HCT116 (cell line): ENCODE measurements around the gene MBL2. TPM values are rescaled to one million over a fixed set of nuclear protein-coding genes. Genes with fewer than 3 reads are reported as not detected.

Experiments
- ATAC-seq: fragments of 200-7000 bp; cut with Tn5 transposase; 2 replicates; pipeline ENCODE4 v1.9.1; 2020; ENCODE audit warnings: mild to moderate bottlenecking, moderate library complexity
- BruUV-seq: library from RNA; stranded (reverse); fragments of 400-500 nt; replicated peaks from 2 replicates; lab custom pipeline; 2021; lab: Mats Ljungman, UMichigan
- CTCF ChIA-PET: fragments of 300-600 bp; sonication (Branson Sonifier 250); formaldehyde crosslinking; loops from one replicate; lab custom pipeline; 2021; ENCODE audit warnings: antibody characterized with exemption; lab: Charles Lee
- POLR2A ChIA-PET: fragments of 300-600, 350-600 bp; sonication (Branson Sonifier 250); formaldehyde crosslinking; loops from one replicate; lab custom pipeline; 2021; ENCODE audit warnings: antibody characterized with exemption; lab: Charles Lee
- RAD21 ChIA-PET, 2 experiments: fragments of 300-600 bp; sonication (Branson Sonifier 250); formaldehyde crosslinking; loops; one replicate each; lab custom pipeline; 2023; ENCODE audit warnings: low total read pairs in 2 of 2; ENCODE audit not compliant: uncharacterized antibody in 2 of 2, unreplicated experiment in 2 of 2, low non-redundant PET in 1 of 2; lab: Charles Lee
- DNase-seq: peaks from one replicate; pipeline ENCODE4 v3.0.0-alpha.2; 2010; ENCODE audit warnings: low read depth, low spot score
- H2AFZ ChIP-seq: fragments of 200-600 bp; shearing (Covaris generic), sonication (generic); 2 replicates; pipeline ENCODE4 v1.6.1; 2017; ENCODE audit warnings: low read depth, mixed run types, mixed read lengths, antibody characterized with exemption, low read length; ENCODE audit not compliant: poor library complexity, severe bottlenecking
- H3K27ac ChIP-seq: 2 replicates; pipeline ENCODE4 v1.5.1; 2012; ENCODE audit warnings: low read depth, low read length
- H3K27me3 ChIP-seq: fragments of 200-600 bp; sonication (generic); 2 replicates; pipeline ENCODE4 v1.6.1; 2016; ENCODE audit warnings: mixed run types, low read length, mixed read lengths; ENCODE audit not compliant: insufficient read depth
- H3K36me3 ChIP-seq, 2 experiments: fragments of 200-500 bp in 1 of 2; fragments of 200-600 bp in 1 of 2; sonication (Bioruptor generic) in 1 of 2; sonication (generic) in 1 of 2; 2 replicates each; pipeline versions ENCODE4 v1.5.1 to v1.6.1; 2014 to 2016; ENCODE audit warnings: low read length in 2 of 2, inconsistent platforms in 1 of 2, mixed read lengths in 1 of 2, mixed run types in 1 of 2; ENCODE audit not compliant: insufficient read depth in 2 of 2, control insufficient read depth in 1 of 2
- H3K4me1 ChIP-seq, 2 experiments: fragments of 200-600 bp in 1 of 2; sonication (generic) in 1 of 2; 2 replicates each; pipeline versions ENCODE4 v1.5.1 to v1.6.1; 2012 to 2017; ENCODE audit warnings: low read length in 2 of 2, inconsistent platforms in 1 of 2, mild to moderate bottlenecking in 1 of 2, mixed read lengths in 1 of 2, mixed run types in 1 of 2, moderate library complexity in 1 of 2; ENCODE audit not compliant: insufficient read depth in 2 of 2, control insufficient read depth in 1 of 2
- H3K4me2 ChIP-seq: fragments of 200-600 bp; sonication (generic); 2 replicates; pipeline ENCODE4 v1.6.1; 2017; ENCODE audit warnings: mixed run types, low read length, mixed read lengths
- H3K4me3 ChIP-seq, 2 experiments: fragments of 200-600 bp in 1 of 2; sonication (generic) in 1 of 2; replicated peaks in 1 of 2; 2 replicates each; pipeline ENCODE4 v1.5.1; 2011 to 2016; ENCODE audit warnings: low read length in 2 of 2, control low read depth in 1 of 2, low read depth in 1 of 2, mild to moderate bottlenecking in 1 of 2, mixed read lengths in 1 of 2, mixed run types in 1 of 2
- H3K79me2 ChIP-seq: fragments of 200-600 bp; sonication (generic); 2 replicates; pipeline ENCODE4 v1.6.1; 2017; ENCODE audit warnings: mild to moderate bottlenecking, mixed run types, low read length, moderate library complexity, mixed read lengths; ENCODE audit not compliant: insufficient read depth
- H3K9ac ChIP-seq: fragments of 200-600 bp; sonication (generic); 2 replicates; pipeline ENCODE4 v1.6.1; 2016; ENCODE audit warnings: low read length, mixed read lengths
- H3K9me2 ChIP-seq: fragments of 200-600 bp; sonication (generic), shearing (Covaris generic); 2 replicates; pipeline ENCODE4 v1.6.1; 2017; ENCODE audit warnings: mixed run types, mild to moderate bottlenecking, moderate library complexity; ENCODE audit not compliant: insufficient read depth
- H3K9me3 ChIP-seq, 2 experiments: fragments of 200-500 bp in 1 of 2; fragments of 200-600 bp in 1 of 2; sonication (Bioruptor generic) in 1 of 2; sonication (generic) in 1 of 2; 2 replicates each; pipeline ENCODE4 v1.6.1; 2014 to 2017; ENCODE audit warnings: low read length in 2 of 2, mixed read lengths in 2 of 2, inconsistent platforms in 1 of 2, low read depth in 1 of 2, mild to moderate bottlenecking in 1 of 2, mixed run types in 1 of 2, moderate library complexity in 1 of 2; ENCODE audit not compliant: control insufficient read depth in 1 of 2, insufficient read depth in 1 of 2
- H4K20me1 ChIP-seq: fragments of 200-600 bp; sonication (generic), shearing (Covaris generic); 2 replicates; pipeline ENCODE4 v1.6.1; 2017; ENCODE audit warnings: mixed run types, mild to moderate bottlenecking, moderate library complexity; ENCODE audit not compliant: insufficient read depth
- EGR1 ChIP-seq: IDR thresholded peaks from 2 replicates; pipeline ENCODE4 v1.6.1; 2012; ENCODE audit warnings: low read depth
- ELF1 ChIP-seq: IDR thresholded peaks from 2 replicates; pipeline ENCODE4 v1.6.1; 2012; ENCODE audit warnings: low read depth, borderline replicate concordance
- EZH2 ChIP-seq: fragments of 200-600 bp; sonication (generic); IDR thresholded peaks from 2 replicates; pipeline ENCODE4 v1.6.1; 2017; ENCODE audit warnings: antibody characterized with exemption, mixed run types
- EZH2phosphoT487 ChIP-seq: fragments of 200-600 bp; IDR thresholded peaks from 2 replicates; pipeline ENCODE4 v1.6.1; 2018; ENCODE audit warnings: antibody characterized with exemption, borderline replicate concordance
- FOSL1 ChIP-seq: IDR thresholded peaks from 2 replicates; pipeline ENCODE4 v1.6.1; 2012; ENCODE audit warnings: low read depth
- POLR2AphosphoS5 ChIP-seq: IDR thresholded peaks from 2 replicates; pipeline ENCODE4 v1.6.1; 2011; ENCODE audit warnings: mild to moderate bottlenecking, low read depth, low read length, moderate library complexity
- SIN3A ChIP-seq: IDR thresholded peaks from 2 replicates; pipeline ENCODE4 v1.6.1; 2012; ENCODE audit warnings: low read depth
- SP1 ChIP-seq: IDR thresholded peaks from 2 replicates; pipeline ENCODE4 v1.6.1; 2012; ENCODE audit warnings: low read depth
- TCF7L2 ChIP-seq: IDR thresholded peaks from 2 replicates; pipeline ENCODE4 v1.7.0; 2011; ENCODE audit warnings: borderline replicate concordance, inconsistent platforms; ENCODE audit not compliant: insufficient read depth, insufficient read length; ENCODE audit errors: extremely low read depth
- ZFX ChIP-seq: fragments of 450-650 bp; IDR thresholded peaks from 2 replicates; pipeline ENCODE4 v1.6.1; 2017
- intact Hi-C: fragments of 100-400 bp; cut with micrococcal nuclease; formaldehyde crosslinking; loops from 2 replicates; pipeline ENCODE4 v1.10.0; 2022
- total RNA-seq: library from RNA; stranded (reverse); gene quantifications from one replicate; pipeline ENCODE4 v1.2.1, GENCODE V29; 2021; ENCODE audit not compliant: unreplicated experiment
- TF ChIP-seq, protein P1 (sequence below): IDR thresholded peaks from 2 replicates; pipeline ENCODE4 v1.6.1; 2012
- TF ChIP-seq, protein P2 (sequence below), 3 experiments: fragments of 200-600 bp in 1 of 3; sonication (generic) in 1 of 3; IDR thresholded peaks in 2 of 3; conservative IDR thresholded peaks in 1 of 3; 2 replicates each; pipeline ENCODE4 v1.5.1; 2012 to 2017; ENCODE audit warnings: low read depth in 2 of 3, low read length in 2 of 3, antibody characterized with exemption in 1 of 3, borderline replicate concordance in 1 of 3, control low read depth in 1 of 3, mild to moderate bottlenecking in 1 of 3, mixed read lengths in 1 of 3, mixed run types in 1 of 3, moderate library complexity in 1 of 3; ENCODE audit not compliant: insufficient read depth in 1 of 3
- TF ChIP-seq, protein P3 (sequence below): IDR thresholded peaks from 2 replicates; pipeline ENCODE4 v1.6.1; 2012
- TF ChIP-seq, protein P4 (sequence below): IDR thresholded peaks from 2 replicates; pipeline ENCODE4 v1.6.1; 2011; ENCODE audit warnings: mild to moderate bottlenecking, low read length, moderate library complexity; ENCODE audit not compliant: insufficient replicate concordance; ENCODE audit errors: extremely low read depth

MBL2 gene
- total RNA-seq, 1 experiment from 2014 or later = not detected

DNA sequence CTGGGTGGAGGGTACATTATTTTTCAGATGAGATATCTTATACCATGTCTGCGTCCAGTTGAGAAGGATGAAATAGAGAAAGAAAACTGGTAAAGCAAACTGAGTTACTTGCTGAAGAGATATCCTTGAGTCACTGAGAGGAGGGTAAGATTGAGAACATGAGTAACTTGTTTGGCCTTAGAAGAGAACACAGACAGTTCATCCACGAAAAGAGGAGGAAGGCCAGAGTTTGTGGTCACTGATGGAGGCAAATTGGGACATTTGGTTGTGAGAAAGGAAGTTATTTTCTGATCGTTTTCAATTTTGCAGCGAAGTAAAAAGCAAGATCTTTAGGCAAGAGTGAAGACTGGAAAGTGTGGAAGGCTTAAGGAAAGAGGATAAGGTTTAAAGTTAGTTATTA, 15.6 kb downstream of the MBL2 start:
- Histone ChIP-seq H4K20me1 (no peaks in the 10 kb centered on the region), H3K9me3 (no peaks in the 10 kb centered on the region), H3K79me2 (no peaks in the 10 kb centered on the region), H3K9me2 (no peaks in the 10 kb centered on the region), H3K4me2 (no peak overlapping the region), H3K27me3 (no peaks in the 10 kb centered on the region; the same call in 1 of the 2 replicates), H3K36me3 (no peaks in the 10 kb centered on the region), H3K4me1 (no peaks in the 10 kb centered on the region), H3K27ac (no peak overlapping the region), H3K4me3 (no peak overlapping the region), H2AFZ (no peak overlapping the region), H3K9ac (no peak overlapping the region)
- ChIA-PET CTCF (no interaction called here), POLR2A (no interaction called here), RAD21 (no interaction called here)
- DNase-seq (no peak), ATAC-seq (no peak)
- intact Hi-C loops = no loop called here
- no TSS peak for BruUV-seq
- TF ChIP-seq ZFX = no peak
- TF ChIP-seq, protein P1, sequence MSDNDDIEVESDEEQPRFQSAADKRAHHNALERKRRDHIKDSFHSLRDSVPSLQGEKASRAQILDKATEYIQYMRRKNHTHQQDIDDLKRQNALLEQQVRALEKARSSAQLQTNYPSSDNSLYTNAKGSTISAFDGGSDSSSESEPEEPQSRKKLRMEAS = no peak

DNA sequence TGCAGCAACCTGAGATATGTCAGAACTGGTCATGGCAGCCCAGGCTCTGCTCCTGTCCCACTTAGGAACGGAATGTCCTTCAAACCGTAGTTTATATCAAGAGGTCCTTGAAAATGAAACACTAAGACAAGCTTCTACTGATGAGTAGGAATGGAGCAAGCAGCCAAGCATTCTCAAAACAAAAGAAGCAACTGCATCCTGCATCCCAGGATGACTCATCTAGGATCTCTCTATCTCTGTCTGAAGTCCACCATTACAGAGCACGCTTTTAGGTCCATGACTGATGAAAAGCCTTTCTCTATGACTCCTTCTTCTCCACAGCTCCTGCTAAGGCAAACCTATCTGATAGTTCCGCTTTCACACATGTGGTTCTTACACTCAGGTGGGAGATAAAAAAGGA, 16.3 kb downstream of the MBL2 start:
- no peak overlapping the region for H3K9ac ChIP-seq
- DNase-seq (no peak), ATAC-seq (no peak)
- H4K20me1 ChIP-seq = no peaks in the 10 kb centered on the region
- H3K27ac ChIP-seq = no peak overlapping the region
- intact Hi-C loops = no loop called here
- no peak overlapping the region for H3K4me3 ChIP-seq
- ChIA-PET RAD21 (no interaction called here), CTCF (no interaction called here), POLR2A (no interaction called here)
- BruUV-seq = no TSS peak
- no peaks in the 10 kb centered on the region for H3K9me2 ChIP-seq
- H3K9me3 ChIP-seq = no peaks in the 10 kb centered on the region
- no peak overlapping the region for H2AFZ ChIP-seq
- H3K79me2 ChIP-seq = no peaks in the 10 kb centered on the region
- H3K4me1 ChIP-seq = no peaks in the 10 kb centered on the region
- no peaks in the 10 kb centered on the region for H3K36me3 ChIP-seq
- H3K4me2 ChIP-seq = no peak overlapping the region
- no peaks in the 10 kb centered on the region; the same call in 1 of the 2 replicates for H3K27me3 ChIP-seq
- TF ChIP-seq SIN3A (no peak), TCF7L2 (no peak), SP1 (no peak), EZH2phosphoT487 (no peak), FOSL1 (no peak), POLR2AphosphoS5 (no peak), EGR1 (no peak), ELF1 (no peak), EZH2 (no peak)
- TF ChIP-seq, protein P2, sequence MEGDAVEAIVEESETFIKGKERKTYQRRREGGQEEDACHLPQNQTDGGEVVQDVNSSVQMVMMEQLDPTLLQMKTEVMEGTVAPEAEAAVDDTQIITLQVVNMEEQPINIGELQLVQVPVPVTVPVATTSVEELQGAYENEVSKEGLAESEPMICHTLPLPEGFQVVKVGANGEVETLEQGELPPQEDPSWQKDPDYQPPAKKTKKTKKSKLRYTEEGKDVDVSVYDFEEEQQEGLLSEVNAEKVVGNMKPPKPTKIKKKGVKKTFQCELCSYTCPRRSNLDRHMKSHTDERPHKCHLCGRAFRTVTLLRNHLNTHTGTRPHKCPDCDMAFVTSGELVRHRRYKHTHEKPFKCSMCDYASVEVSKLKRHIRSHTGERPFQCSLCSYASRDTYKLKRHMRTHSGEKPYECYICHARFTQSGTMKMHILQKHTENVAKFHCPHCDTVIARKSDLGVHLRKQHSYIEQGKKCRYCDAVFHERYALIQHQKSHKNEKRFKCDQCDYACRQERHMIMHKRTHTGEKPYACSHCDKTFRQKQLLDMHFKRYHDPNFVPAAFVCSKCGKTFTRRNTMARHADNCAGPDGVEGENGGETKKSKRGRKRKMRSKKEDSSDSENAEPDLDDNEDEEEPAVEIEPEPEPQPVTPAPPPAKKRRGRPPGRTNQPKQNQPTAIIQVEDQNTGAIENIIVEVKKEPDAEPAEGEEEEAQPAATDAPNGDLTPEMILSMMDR (IDR thresholded peaks at IDR 0.05 in 2 of 3, conservative IDR thresholded peaks at IDR 0.05 in 1 of 3; ENCODE audit: borderline replicate concordance in 1 of 3, insufficient read depth in 1 of 3, low read depth in 2 of 3, low read length in 2 of 3) = no peak
- TF ChIP-seq, protein P1 = no peak
- TF ChIP-seq, protein P3, sequence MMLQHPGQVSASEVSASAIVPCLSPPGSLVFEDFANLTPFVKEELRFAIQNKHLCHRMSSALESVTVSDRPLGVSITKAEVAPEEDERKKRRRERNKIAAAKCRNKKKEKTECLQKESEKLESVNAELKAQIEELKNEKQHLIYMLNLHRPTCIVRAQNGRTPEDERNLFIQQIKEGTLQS = no peak
- TF ChIP-seq, protein P4, sequence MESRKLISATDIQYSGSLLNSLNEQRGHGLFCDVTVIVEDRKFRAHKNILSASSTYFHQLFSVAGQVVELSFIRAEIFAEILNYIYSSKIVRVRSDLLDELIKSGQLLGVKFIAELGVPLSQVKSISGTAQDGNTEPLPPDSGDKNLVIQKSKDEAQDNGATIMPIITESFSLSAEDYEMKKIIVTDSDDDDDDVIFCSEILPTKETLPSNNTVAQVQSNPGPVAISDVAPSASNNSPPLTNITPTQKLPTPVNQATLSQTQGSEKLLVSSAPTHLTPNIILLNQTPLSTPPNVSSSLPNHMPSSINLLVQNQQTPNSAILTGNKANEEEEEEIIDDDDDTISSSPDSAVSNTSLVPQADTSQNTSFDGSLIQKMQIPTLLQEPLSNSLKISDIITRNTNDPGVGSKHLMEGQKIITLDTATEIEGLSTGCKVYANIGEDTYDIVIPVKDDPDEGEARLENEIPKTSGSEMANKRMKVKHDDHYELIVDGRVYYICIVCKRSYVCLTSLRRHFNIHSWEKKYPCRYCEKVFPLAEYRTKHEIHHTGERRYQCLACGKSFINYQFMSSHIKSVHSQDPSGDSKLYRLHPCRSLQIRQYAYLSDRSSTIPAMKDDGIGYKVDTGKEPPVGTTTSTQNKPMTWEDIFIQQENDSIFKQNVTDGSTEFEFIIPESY = no peak
